Neural cell (in vitro differentiated cells): ENCODE measurements around the gene LY6G5C. TPM values are rescaled to one million over a fixed set of nuclear protein-coding genes. Genes with fewer than 3 reads are reported as not detected.

ENCODE experiments used
- H2AFZ ChIP-seq: fragments of 200-600, 300-800 bp; sonication (generic), shearing (Covaris generic); 2 replicates; pipeline ENCODE4 v1.6.0; 2014; ENCODE audit warnings: low read depth, mild to moderate bottlenecking, antibody characterized with exemption, low read length, moderate library complexity
- H3F3A ChIP-seq: fragments of 200-600 bp; shearing (Covaris generic); 2 replicates; pipeline ENCODE4 v1.6.1; 2016; ENCODE audit warnings: mild to moderate bottlenecking, moderate library complexity, mixed read lengths, antibody characterized with exemption, low read length; ENCODE audit not compliant: insufficient read depth, poor library complexity, severe bottlenecking
- H3K27ac ChIP-seq: fragments of 200-600, 300-800 bp; sonication (generic), shearing (Covaris generic); 2 replicates; pipeline ENCODE4 v1.5.1; 2014; ENCODE audit warnings: mild to moderate bottlenecking, low read length, moderate library complexity
- H3K27me3 ChIP-seq: fragments of 300-800, 200-600 bp; sonication (generic), shearing (Covaris generic); 2 replicates; pipeline ENCODE4 v1.6.0; 2014; ENCODE audit warnings: mild to moderate bottlenecking, low read depth, low read length, moderate library complexity; ENCODE audit not compliant: insufficient read depth
- H3K36me3 ChIP-seq: fragments of 300-800, 200-600 bp; sonication (generic), shearing (Covaris generic); 2 replicates; pipeline ENCODE4 v1.5.1; 2014; ENCODE audit warnings: mild to moderate bottlenecking, antibody characterized with exemption, low read length, moderate library complexity; ENCODE audit not compliant: insufficient read depth
- H3K4me2 ChIP-seq: fragments of 300-800, 200-600 bp; sonication (generic), shearing (Covaris generic); 2 replicates; pipeline ENCODE4 v1.6.0; 2014; ENCODE audit warnings: mild to moderate bottlenecking, low read length
- H3K4me3 ChIP-seq: fragments of 300-800, 200-600 bp; sonication (generic), shearing (Covaris generic); 2 replicates; pipeline ENCODE4 v1.5.1; 2014; ENCODE audit warnings: mild to moderate bottlenecking, low read length, moderate library complexity
- H3K79me2 ChIP-seq: fragments of 200-600 bp; shearing (Covaris generic); replicated peaks from 2 replicates; pipeline ENCODE4 v1.6.0; 2014; ENCODE audit warnings: mild to moderate bottlenecking, low read length, moderate library complexity; ENCODE audit not compliant: insufficient read depth
- H3K9ac ChIP-seq: fragments of 300-800, 200-600 bp; sonication (generic), shearing (Covaris generic); 2 replicates; pipeline ENCODE4 v1.6.1; 2016; ENCODE audit warnings: mild to moderate bottlenecking, low read length, mixed read lengths
- H3K9me2 ChIP-seq: fragments of 200-600 bp; shearing (Covaris generic); 2 replicates; pipeline ENCODE4 v1.6.1; 2016; ENCODE audit warnings: mild to moderate bottlenecking, low read length, mixed read lengths; ENCODE audit not compliant: insufficient read depth
- H3K9me3 ChIP-seq: fragments of 200-600, 300-800 bp; sonication (generic), shearing (Covaris generic); 2 replicates; pipeline ENCODE4 v1.6.1; 2016; ENCODE audit warnings: mild to moderate bottlenecking, mixed run types, low read length, moderate library complexity, mixed read lengths
- H4K20me1 ChIP-seq: fragments of 200-600 bp; shearing (Covaris generic); 2 replicates; pipeline ENCODE4 v1.6.1; 2016; ENCODE audit warnings: mild to moderate bottlenecking, mixed run types; ENCODE audit not compliant: insufficient read depth
- EP300 ChIP-seq: fragments of 450-650 bp; conservative IDR thresholded peaks from 2 replicates; pipeline ENCODE4 v1.6.1; 2014; ENCODE audit warnings: antibody characterized with exemption, mild to moderate bottlenecking, moderate library complexity; ENCODE audit not compliant: poor library complexity, severe bottlenecking
- EZH2 ChIP-seq: fragments of 200-600, 300-800 bp; shearing (Covaris generic), sonication (generic); IDR thresholded peaks from 2 replicates; pipeline ENCODE4 v1.6.1; 2014; ENCODE audit warnings: antibody characterized with exemption, low read length, borderline replicate concordance, mild to moderate bottlenecking; ENCODE audit not compliant: insufficient read depth, poor library complexity, severe bottlenecking
- MXI1 ChIP-seq: fragments of 450-650 bp; conservative IDR thresholded peaks from 2 replicates; pipeline ENCODE4 v1.6.1; 2014; ENCODE audit warnings: antibody characterized with exemption, mild to moderate bottlenecking; ENCODE audit not compliant: poor library complexity, severe bottlenecking
- POLR2AphosphoS5 ChIP-seq: IDR thresholded peaks from 2 replicates; pipeline ENCODE4 v1.6.1; 2012
- RAD21 ChIP-seq: fragments of 450-650 bp; conservative IDR thresholded peaks from 2 replicates; pipeline ENCODE4 v1.6.1; 2014; ENCODE audit warnings: antibody characterized with exemption, mild to moderate bottlenecking, moderate library complexity
- SMC3 ChIP-seq: fragments of 450-650 bp; conservative IDR thresholded peaks from 2 replicates; pipeline ENCODE4 v1.6.1; 2014; ENCODE audit warnings: antibody characterized with exemption, mild to moderate bottlenecking, moderate library complexity; ENCODE audit not compliant: poor library complexity
- TAF1 ChIP-seq: IDR thresholded peaks from 2 replicates; pipeline ENCODE4 v1.6.1; 2012; ENCODE audit warnings: low read depth
- polyA plus RNA-seq: library from polyadenylated mRNA; depleted of rRNA; stranded (reverse); fragments of >200 nt; gene quantifications from 2 replicates; pipeline ENCODE4 v1.2.3, GENCODE V29; 2014
- TF ChIP-seq, protein P1 (sequence below): fragments of 450-650 bp; IDR thresholded peaks from 2 replicates; pipeline ENCODE4 v1.5.1; 2014; ENCODE audit warnings: antibody characterized with exemption, mild to moderate bottlenecking, moderate library complexity; ENCODE audit not compliant: poor library complexity, severe bottlenecking
- TF ChIP-seq, protein P2 (sequence below): IDR thresholded peaks from 2 replicates; pipeline ENCODE4 v1.6.1; 2012; ENCODE audit warnings: borderline replicate concordance

Gene LY6G5C
- polyA plus RNA-seq, 1 donor from 2014 or later, result 13.4 TPM

DNA sequence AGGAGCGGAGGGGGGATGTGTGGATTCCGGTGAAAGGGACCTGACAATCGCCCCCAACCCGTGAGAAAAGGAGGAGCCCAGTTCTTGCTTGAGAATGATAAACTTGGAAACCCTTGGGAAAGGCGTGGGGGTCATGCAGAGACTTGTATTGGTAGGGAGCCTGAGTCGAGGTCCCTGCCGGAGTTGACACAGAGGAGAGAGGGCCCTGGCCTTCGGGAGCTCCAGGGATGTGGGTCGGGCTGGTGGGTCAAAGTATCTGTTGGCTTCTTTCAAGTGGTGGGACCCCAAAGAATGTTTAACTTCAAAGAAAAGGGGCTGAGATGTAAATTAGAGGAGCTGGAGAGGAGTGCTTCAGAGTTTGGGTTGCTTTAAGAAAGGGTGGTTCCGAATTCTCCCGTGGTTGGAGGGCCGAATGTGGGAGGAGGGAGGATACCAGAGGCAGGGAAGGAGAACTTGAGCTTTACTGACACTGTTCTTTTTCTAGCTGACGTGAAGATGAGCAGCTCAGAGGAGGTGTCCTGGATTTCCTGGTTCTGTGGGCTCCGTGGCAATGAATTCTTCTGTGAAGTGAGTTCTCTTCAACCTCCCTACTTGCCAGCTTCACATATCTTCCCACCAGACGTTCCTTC, 14.4 kb downstream of the LY6G5C start:
- Histone ChIP-seq H3K4me3 (peak overlapping the region; percentile 88), H3F3A (no peaks in the 10 kb centered on the region), H3K27me3 (no peaks in the 10 kb centered on the region), H3K9me2 (no peaks in the 10 kb centered on the region), H3K9me3 (no peaks in the 10 kb centered on the region), H2AFZ (peak overlapping the region; percentile 37), H3K27ac (peak overlapping the region; percentile 85), H3K4me2 (peak overlapping the region; percentile 82), H3K9ac (peak overlapping the region; percentile 87), H3K36me3 (no peaks in the 10 kb centered on the region), H3K79me2 (peaks cover 28% of the 10 kb centered on the region), H4K20me1 (no peaks in the 10 kb centered on the region)
- TF ChIP-seq RAD21 (no peak), EP300 (no peak), EZH2 (no peak), TAF1 (no peak), SMC3 (no peak), POLR2AphosphoS5 (no peak), MXI1 (no peak)
- TF ChIP-seq, protein P1, sequence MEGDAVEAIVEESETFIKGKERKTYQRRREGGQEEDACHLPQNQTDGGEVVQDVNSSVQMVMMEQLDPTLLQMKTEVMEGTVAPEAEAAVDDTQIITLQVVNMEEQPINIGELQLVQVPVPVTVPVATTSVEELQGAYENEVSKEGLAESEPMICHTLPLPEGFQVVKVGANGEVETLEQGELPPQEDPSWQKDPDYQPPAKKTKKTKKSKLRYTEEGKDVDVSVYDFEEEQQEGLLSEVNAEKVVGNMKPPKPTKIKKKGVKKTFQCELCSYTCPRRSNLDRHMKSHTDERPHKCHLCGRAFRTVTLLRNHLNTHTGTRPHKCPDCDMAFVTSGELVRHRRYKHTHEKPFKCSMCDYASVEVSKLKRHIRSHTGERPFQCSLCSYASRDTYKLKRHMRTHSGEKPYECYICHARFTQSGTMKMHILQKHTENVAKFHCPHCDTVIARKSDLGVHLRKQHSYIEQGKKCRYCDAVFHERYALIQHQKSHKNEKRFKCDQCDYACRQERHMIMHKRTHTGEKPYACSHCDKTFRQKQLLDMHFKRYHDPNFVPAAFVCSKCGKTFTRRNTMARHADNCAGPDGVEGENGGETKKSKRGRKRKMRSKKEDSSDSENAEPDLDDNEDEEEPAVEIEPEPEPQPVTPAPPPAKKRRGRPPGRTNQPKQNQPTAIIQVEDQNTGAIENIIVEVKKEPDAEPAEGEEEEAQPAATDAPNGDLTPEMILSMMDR, result no peak
- TF ChIP-seq, protein P2, sequence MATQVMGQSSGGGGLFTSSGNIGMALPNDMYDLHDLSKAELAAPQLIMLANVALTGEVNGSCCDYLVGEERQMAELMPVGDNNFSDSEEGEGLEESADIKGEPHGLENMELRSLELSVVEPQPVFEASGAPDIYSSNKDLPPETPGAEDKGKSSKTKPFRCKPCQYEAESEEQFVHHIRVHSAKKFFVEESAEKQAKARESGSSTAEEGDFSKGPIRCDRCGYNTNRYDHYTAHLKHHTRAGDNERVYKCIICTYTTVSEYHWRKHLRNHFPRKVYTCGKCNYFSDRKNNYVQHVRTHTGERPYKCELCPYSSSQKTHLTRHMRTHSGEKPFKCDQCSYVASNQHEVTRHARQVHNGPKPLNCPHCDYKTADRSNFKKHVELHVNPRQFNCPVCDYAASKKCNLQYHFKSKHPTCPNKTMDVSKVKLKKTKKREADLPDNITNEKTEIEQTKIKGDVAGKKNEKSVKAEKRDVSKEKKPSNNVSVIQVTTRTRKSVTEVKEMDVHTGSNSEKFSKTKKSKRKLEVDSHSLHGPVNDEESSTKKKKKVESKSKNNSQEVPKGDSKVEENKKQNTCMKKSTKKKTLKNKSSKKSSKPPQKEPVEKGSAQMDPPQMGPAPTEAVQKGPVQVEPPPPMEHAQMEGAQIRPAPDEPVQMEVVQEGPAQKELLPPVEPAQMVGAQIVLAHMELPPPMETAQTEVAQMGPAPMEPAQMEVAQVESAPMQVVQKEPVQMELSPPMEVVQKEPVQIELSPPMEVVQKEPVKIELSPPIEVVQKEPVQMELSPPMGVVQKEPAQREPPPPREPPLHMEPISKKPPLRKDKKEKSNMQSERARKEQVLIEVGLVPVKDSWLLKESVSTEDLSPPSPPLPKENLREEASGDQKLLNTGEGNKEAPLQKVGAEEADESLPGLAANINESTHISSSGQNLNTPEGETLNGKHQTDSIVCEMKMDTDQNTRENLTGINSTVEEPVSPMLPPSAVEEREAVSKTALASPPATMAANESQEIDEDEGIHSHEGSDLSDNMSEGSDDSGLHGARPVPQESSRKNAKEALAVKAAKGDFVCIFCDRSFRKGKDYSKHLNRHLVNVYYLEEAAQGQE, result no peak

DNA sequence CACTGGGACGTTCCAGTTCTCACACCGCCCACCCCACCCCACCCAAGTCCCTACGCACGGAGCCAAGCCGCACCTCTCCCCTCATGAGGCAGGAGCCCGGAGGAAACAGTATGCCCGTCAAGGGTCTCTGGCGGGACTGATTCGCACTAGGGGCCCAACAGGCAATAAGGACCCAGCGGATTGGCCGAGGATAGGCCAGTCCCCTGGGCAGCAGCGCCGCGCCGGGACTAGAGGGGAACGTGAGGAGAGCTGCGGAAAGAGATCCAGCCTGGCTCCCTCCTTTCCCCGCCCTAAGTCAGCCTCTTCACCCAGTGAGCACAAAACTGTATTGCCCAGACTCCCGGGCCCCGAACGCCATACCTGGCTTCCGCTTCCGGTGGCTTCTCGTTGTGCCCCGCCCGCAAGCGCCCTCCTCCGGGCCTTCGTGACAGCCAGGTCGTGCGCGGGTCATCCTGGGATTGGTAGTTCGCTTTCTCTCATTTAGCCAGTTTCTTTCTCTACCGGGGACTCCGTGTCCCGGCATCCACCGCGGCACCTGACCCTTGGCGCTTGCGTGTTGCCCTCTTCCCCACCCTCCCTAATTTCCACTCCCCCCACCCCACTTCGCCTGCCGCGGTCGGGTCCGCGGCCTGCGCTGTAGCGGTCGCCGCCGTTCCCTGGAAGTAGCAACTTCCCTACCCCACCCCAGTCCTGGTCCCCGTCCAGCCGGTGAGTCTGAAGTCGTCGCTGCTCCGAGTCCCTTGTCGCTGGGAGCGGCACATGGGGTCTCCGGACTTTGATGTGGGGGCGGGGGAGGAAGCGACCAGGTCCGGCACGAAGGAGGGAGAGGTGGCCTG, 15.1 kb downstream of the LY6G5C start, which contains the start of gene CSNK2B:
Gene CSNK2B (plus strand): TSS at position 580 of the 836 bp plus-strand sequence. CDS start 752 bp downstream, outside the sequence.
- Histone ChIP-seq H3F3A (no peaks in the 10 kb centered on the region), H3K9me2 (no peaks in the 10 kb centered on the region), H3K36me3 (no peaks in the 10 kb centered on the region), H3K79me2 (peaks cover 34% of the 10 kb centered on the region), H4K20me1 (no peaks in the 10 kb centered on the region), H3K4me3 (peak within 1 kb of the TSS; percentile 88), H3K9ac (peak within 1 kb of the TSS; percentile 87), H3K27ac (peak within 1 kb of the TSS; percentile 85), H3K4me2 (peak within 1 kb of the TSS; percentile 82), H2AFZ (peak within 1 kb of the TSS; percentile 65), H3K27me3 (no peaks in the 10 kb centered on the region), H3K9me3 (no peaks in the 10 kb centered on the region)
- TF ChIP-seq MXI1 (peak; percentile 53), TAF1 (no peak), POLR2AphosphoS5 (peak; percentile 82)
- TF ChIP-seq, protein P1, result peak; percentile 17
